ENCODE results near the gene PATE3.

The PATE3 gene

GRCh38 chr11:125833016-125833415 is 45.1 kb downstream of the PATE3 start, which contains the start of gene PATE4:
Gene PATE4 (plus strand): TSS chr11:125833316. CDS start chr11:125833360, 44 bp downstream.
- TF ChIP-seq CTCF (conservative IDR thresholded peaks at IDR 0.05), result no peak
- no peak within 1 kb of the TSS for H3K27ac ChIP-seq

- TF ChIP-seq CTCF (conservative IDR thresholded peaks at IDR 0.05), result no peak
- H3K27ac ChIP-seq, result no peak overlapping the region
These were observed 47.8 kb downstream of the PATE3 start for GRCh38 chr11:125835748-125836147.

Data from VCaP (cell line).